ENCODE data around the gene ALG1. TPM values are rescaled to one million over a fixed set of nuclear protein-coding genes. Genes with fewer than 3 reads are reported as not detected.
"Not testable (repeated sequence)": the region's sequence is repeated elsewhere in the genome, so short reads cannot be mapped to it uniquely, and the experiment has no call there.

The ALG1 gene
- total RNA-seq, 1 experiment from 2014 or later, result 15.1 TPM

GRCh38 chr16:5073771-5074170 lies 2.1 kb downstream of the ALG1 start:
- not testable (repeated sequence) for DNase-seq (ENCODE audit: low read depth)

- DNase-seq (ENCODE audit: low read depth), result no peak
Observed at GRCh38 chr16:5075637-5076036, 4.0 kb downstream of the ALG1 start.

GRCh38 chr16:5077304-5077703 lies 5.7 kb downstream of the ALG1 start:
- no peak for DNase-seq (ENCODE audit: low read depth)

- DNase-seq (ENCODE audit: low read depth), result no peak
Observed at GRCh38 chr16:5078626-5079025, 7.0 kb downstream of the ALG1 start.

GRCh38 chr16:5080461-5080860 lies 8.8 kb downstream of the ALG1 start:
- DNase-seq (ENCODE audit: low read depth), result not testable (repeated sequence)

- DNase-seq (ENCODE audit: low read depth), result not testable (repeated sequence)
Observed at GRCh38 chr16:5080996-5081395, 9.4 kb downstream of the ALG1 start.

GRCh38 chr16:5083646-5084045 lies 12.0 kb downstream of the ALG1 start:
- DNase-seq (ENCODE audit: low read depth), result not testable (repeated sequence)

GRCh38 chr16:5084099-5084731 lies 12.6 kb downstream of the ALG1 start:
- DNase-seq (ENCODE audit: low read depth), result not testable (repeated sequence)

- DNase-seq (ENCODE audit: low read depth), result peak; percentile 51
Observed at GRCh38 chr16:5084802-5085201, 13.2 kb downstream of the ALG1 start.

GRCh38 chr16:5085716-5086115 lies 14.1 kb downstream of the ALG1 start:
- DNase-seq (ENCODE audit: low read depth), result not testable (repeated sequence)

GRCh38 chr16:5088086-5088790 lies 16.6 kb downstream of the ALG1 start:
- DNase-seq (ENCODE audit: low read depth), result not testable (repeated sequence)

- not testable (repeated sequence) for DNase-seq (ENCODE audit: low read depth)
Observed at GRCh38 chr16:5088936-5089335, 17.3 kb downstream of the ALG1 start.

- DNase-seq (ENCODE audit: low read depth), result not testable (repeated sequence)
Observed at GRCh38 chr16:5089911-5090555, 18.4 kb downstream of the ALG1 start.

GRCh38 chr16:5090592-5090991 lies 18.9 kb downstream of the ALG1 start:
- peak; percentile 4 for DNase-seq (ENCODE audit: low read depth)

GRCh38 chr16:5093081-5093480 lies 21.4 kb downstream of the ALG1 start:
- DNase-seq (ENCODE audit: low read depth), result not testable (repeated sequence)

GRCh38 chr16:5093746-5094145 lies 22.1 kb downstream of the ALG1 start:
- DNase-seq (ENCODE audit: low read depth), result not testable (repeated sequence)

- not testable (repeated sequence) for DNase-seq (ENCODE audit: low read depth)
Observed at GRCh38 chr16:5095145-5095830, 23.6 kb downstream of the ALG1 start.

- not testable (repeated sequence) for DNase-seq (ENCODE audit: low read depth)
Observed at GRCh38 chr16:5096437-5097060, 24.9 kb downstream of the ALG1 start.

- DNase-seq (ENCODE audit: low read depth), result peak; percentile 27
Observed at GRCh38 chr16:5097061-5097469, 25.4 kb downstream of the ALG1 start.

GRCh38 chr16:5097470-5098220 lies 26.0 kb downstream of the ALG1 start, which contains the start of gene EEF2KMT:
EEF2KMT (minus strand) TSS chr16:5097795; CDS start chr16:5097739, 56 bp downstream.
- peak; percentile 98 for DNase-seq (ENCODE audit: low read depth)

Data from Daoy (cell line).